Skeletal muscle satellite cell (primary cell): ENCODE data around the gene CLIC3.

ENCODE experiments used
- H3K27me3 ChIP-seq: 2 replicates; pipeline ENCODE4 v1.7.0; 2013; ENCODE audit warnings: low read length; ENCODE audit not compliant: control insufficient read depth, insufficient read depth
- H3K36me3 ChIP-seq: 2 replicates; pipeline ENCODE4 v1.7.0; 2013; ENCODE audit warnings: mild to moderate bottlenecking, control low read depth, low read length; ENCODE audit not compliant: insufficient read depth
- H3K4me1 ChIP-seq: 2 replicates; pipeline ENCODE4 v1.7.0; 2013; ENCODE audit warnings: low read length; ENCODE audit not compliant: control insufficient read depth, insufficient read depth
- H3K4me2 ChIP-seq: 2 replicates; pipeline ENCODE4 v1.7.0; 2013; ENCODE audit warnings: mild to moderate bottlenecking, low read length
- H3K4me3 ChIP-seq: 2 replicates; pipeline ENCODE4 v1.7.0; 2013; ENCODE audit warnings: low read length
- H3K9ac ChIP-seq: 2 replicates; pipeline ENCODE4 v1.7.0; 2013; ENCODE audit warnings: mild to moderate bottlenecking, low read depth, low read length, moderate library complexity
- H3K9me3 ChIP-seq: replicated peaks from 2 replicates; pipeline ENCODE4 v1.7.0; 2013; ENCODE audit warnings: mild to moderate bottlenecking, control low read depth, low read length

Gene CLIC3

DNA sequence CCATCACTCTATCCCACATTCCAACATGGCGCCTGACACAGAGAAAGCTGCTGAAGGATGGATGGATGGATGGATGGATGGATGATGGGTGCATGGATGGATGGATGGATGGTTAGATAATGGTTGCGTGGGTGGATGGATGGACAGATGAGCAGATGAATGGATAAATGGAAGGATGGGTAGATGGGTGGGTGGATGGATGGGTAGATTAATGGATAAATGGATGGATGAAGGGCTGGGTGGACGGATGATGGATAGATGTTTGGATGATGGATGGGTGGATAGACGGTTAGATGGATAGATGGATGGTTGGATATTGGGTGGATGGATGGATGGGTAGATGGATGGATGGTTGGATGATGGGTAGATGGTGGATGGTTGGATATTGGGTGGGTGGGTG, 39.8 kb downstream of the CLIC3 start:
- Histone ChIP-seq H3K9me3 (no peaks in the 10 kb centered on the region), H3K36me3 (no peaks in the 10 kb centered on the region), H3K27me3 (peaks cover 8% of the 10 kb centered on the region), H3K4me3 (no peak overlapping the region), H3K4me1 (no peaks in the 10 kb centered on the region), H3K9ac (no peak overlapping the region), H3K4me2 (no peak overlapping the region)

DNA sequence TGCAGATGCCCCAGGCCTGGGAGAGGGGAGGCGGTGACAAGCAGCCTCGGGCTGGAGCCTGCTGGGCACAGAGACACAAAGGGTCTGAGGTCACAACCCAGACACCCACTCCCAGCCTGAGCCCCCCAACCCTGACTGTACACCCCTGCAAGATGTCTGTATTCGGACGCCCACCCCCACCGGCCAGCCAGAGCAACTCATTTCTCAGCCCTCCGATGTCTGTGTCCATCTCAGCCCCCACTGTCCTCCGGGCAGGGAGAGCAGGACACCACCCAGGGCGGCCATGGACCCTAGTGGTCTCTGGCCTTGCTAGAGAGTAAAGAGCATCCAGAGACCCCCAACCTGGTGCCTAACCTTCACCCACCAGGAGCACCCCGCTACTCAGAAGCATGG, 40.4 kb downstream of the CLIC3 start:
- Histone ChIP-seq H3K4me1 (no peaks in the 10 kb centered on the region), H3K4me3 (no peak overlapping the region), H3K9me3 (no peaks in the 10 kb centered on the region), H3K27me3 (peaks cover 6% of the 10 kb centered on the region), H3K4me2 (no peak overlapping the region), H3K36me3 (no peaks in the 10 kb centered on the region), H3K9ac (no peak overlapping the region)

DNA sequence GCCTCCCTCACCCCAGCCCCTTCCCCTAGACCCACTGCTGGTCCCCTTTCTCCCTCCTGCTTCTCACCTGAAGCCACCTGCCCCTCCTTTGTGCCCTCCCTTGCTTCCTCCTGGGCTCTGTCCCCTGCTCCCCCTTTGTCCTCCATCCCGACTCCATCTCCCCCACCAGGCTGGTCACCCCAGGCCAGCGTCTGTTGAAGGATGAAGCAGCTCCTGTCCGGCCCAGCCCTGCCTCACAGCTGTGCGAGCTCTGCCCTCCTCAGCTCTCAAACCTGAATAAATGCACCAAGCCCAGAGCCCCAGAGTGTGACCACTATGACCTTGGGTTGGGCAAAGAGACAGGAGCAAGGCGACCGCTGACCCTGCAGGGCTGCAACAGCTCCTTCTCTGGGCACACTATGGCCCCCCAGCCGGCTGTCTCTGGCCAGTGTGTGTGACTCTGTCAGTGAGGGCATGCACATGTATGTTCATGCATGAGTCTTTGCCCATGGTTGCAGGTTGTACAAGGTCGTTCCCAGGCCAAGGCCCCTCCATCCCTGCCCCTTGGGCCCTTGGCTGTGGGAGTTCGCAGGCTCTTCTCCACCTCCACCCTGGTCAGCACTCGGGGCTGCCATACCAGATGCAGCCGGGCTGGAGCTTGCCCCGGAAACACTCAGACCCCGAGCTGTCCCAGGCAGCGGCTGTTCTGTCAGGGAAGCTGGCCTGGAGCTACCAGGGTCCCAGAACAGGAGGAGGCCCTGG, 41.0 kb downstream of the CLIC3 start:
- Histone ChIP-seq H3K27me3 (peaks cover 6% of the 10 kb centered on the region), H3K4me3 (no peak overlapping the region), H3K4me2 (no peak overlapping the region), H3K4me1 (peaks cover 3% of the 10 kb centered on the region), H3K9me3 (no peaks in the 10 kb centered on the region), H3K36me3 (no peaks in the 10 kb centered on the region), H3K9ac (no peak overlapping the region)

GRCh38 chr9:136954270-136955083, 41.9 kb downstream of the CLIC3 start:
- Histone ChIP-seq H3K4me2 (no peak overlapping the region), H3K4me1 (peaks cover 11% of the 10 kb centered on the region), H3K9ac (no peak overlapping the region), H3K36me3 (no peaks in the 10 kb centered on the region), H3K27me3 (peaks cover 6% of the 10 kb centered on the region), H3K9me3 (no peaks in the 10 kb centered on the region), H3K4me3 (no peak overlapping the region)

- H3K27me3 ChIP-seq = peaks cover 6% of the 10 kb centered on the region
- H3K9me3 ChIP-seq = no peaks in the 10 kb centered on the region
- no peak overlapping the region for H3K9ac ChIP-seq
- peaks cover 12% of the 10 kb centered on the region for H3K4me1 ChIP-seq
- no peak overlapping the region for H3K4me2 ChIP-seq
- no peak overlapping the region for H3K4me3 ChIP-seq
- H3K36me3 ChIP-seq = no peaks in the 10 kb centered on the region
Measured at GRCh38 chr9:136953771-136954269, 42.5 kb downstream of the CLIC3 start.

- H3K27me3 ChIP-seq = peaks cover 3% of the 10 kb centered on the region
- H3K9me3 ChIP-seq = no peaks in the 10 kb centered on the region
- no peak overlapping the region for H3K9ac ChIP-seq
- H3K4me2 ChIP-seq = no peak overlapping the region
- peaks cover 14% of the 10 kb centered on the region for H3K4me1 ChIP-seq
- H3K4me3 ChIP-seq = no peak overlapping the region
- H3K36me3 ChIP-seq = no peaks in the 10 kb centered on the region
Measured at GRCh38 chr9:136952876-136953770, 43.2 kb downstream of the CLIC3 start.

- Histone ChIP-seq H3K36me3 (no peaks in the 10 kb centered on the region), H3K4me3 (no peak overlapping the region), H3K9ac (no peak overlapping the region), H3K4me1 (peaks cover 21% of the 10 kb centered on the region), H3K9me3 (no peaks in the 10 kb centered on the region), H3K4me2 (no peak overlapping the region), H3K27me3 (peaks cover 3% of the 10 kb centered on the region)
Measured at GRCh38 chr9:136952321-136952850, 44.0 kb downstream of the CLIC3 start.

DNA sequence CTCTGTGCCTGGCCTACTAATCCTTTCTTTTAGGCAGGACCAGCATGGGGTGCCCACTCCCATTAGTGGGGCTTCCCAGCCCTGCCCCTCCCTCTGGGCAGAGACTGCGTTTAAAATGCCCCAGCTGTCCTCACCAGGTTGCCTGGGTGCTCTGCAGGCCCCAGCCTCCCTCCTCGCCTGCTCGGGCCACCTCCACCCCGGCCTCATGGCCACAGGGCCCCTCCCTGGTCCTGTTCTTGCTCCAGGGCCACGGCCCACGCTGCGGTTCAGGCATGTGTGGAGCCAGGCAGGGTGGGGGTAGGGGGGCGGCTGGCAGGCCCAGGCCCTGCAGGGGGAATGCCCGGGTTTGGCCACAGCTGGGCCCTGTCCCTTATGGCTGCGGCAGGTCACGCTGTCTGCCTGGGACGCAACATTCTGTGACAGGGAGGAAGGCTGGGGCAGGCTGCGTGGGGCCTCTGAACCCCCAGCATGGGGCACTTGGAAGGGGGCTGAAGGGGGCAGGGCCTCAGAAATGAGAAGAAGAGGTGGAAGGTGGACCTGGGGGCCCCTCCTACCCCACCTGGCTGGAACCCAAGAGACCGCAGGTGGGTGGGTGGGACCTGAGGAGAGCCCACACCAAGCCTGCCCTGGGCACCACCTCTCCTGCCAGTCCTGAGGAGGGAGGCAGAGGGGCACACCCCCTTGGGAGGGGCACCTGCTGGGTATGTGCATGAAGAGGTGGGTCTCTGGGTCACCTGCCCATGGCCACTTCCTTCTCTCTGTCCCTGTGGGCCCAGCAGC, 44.6 kb downstream of the CLIC3 start, which contains the start of gene LCN12:
TSS of gene LCN12 (plus strand) at position 733 of the 780 bp plus-strand sequence. CDS start 55 bp downstream, outside the sequence.
- H3K4me3 ChIP-seq = no peak within 1 kb of the TSS
- H3K36me3 ChIP-seq = no peaks in the 10 kb centered on the region
- peaks cover 3% of the 10 kb centered on the region for H3K27me3 ChIP-seq
- H3K9me3 ChIP-seq = no peaks in the 10 kb centered on the region
- H3K4me1 ChIP-seq = peaks cover 28% of the 10 kb centered on the region
- H3K4me2 ChIP-seq = no peak within 1 kb of the TSS
- no peak within 1 kb of the TSS for H3K9ac ChIP-seq

GRCh38 chr9:136950656-136951276, 45.6 kb downstream of the CLIC3 start:
- Histone ChIP-seq H3K4me2 (peak overlapping the region; percentile 96), H3K4me3 (no peak overlapping the region), H3K4me1 (peaks cover 29% of the 10 kb centered on the region), H3K9ac (no peak overlapping the region), H3K9me3 (no peaks in the 10 kb centered on the region), H3K36me3 (no peaks in the 10 kb centered on the region), H3K27me3 (peaks cover 3% of the 10 kb centered on the region)
